ENCODE measurements around the gene ARMC12.
"Not testable (repeated sequence)": the region's sequence is repeated elsewhere in the genome, so short reads cannot be mapped to it uniquely, and the experiment has no call there.

The ARMC12 gene

GRCh38 chr6:35718911-35719381 is 17.9 kb upstream of the ARMC12 start:
- no peak for FAIRE-seq

- no peak for FAIRE-seq
These were observed 17.4 kb upstream of the ARMC12 start for GRCh38 chr6:35719404-35719829.

DNA sequence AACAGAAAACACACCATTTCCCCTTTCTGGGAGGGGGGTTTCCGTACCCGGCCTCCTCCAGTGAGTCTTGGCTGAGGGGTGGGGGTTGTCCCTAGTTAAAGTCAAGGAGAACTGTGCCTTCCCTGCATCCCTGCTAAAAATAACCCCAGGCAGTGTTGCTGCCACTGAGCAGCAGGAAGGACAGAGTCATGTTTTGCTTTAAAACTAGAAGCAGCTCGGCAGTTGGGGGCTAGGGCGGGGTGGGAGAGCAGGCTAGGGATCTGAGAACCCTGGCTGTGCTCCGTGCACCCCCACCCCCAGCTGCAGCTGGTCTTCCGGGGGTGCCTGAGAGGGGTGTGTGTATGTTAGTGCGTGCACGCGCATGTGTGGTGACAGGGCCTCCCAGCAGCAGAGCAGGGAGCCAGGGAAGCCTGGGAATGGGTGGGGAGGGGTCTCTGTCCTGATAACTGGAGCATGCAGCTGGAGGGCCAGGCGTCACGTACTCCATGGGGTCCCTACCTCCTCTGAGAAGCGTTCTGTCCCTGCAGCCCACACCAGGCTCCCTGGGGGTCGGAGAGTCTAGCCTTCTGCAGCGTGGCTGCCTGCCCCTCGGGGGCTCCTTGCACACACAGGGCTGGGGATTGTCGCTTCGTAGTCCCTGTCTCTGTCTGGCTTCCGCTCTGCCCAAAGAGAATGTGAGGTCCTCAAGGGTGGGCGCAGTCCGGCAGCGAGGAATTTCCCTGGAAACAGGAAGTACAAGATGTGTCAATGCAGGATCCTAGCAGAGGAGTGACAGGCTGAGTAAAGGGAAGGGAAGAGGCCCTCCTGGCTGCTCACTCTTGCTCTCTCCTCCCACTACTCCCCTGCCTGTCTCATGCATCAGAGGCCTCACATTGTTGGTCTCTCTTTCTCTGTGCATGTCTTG is 16.8 kb upstream of the ARMC12 start:
- no peak for FAIRE-seq

DNA sequence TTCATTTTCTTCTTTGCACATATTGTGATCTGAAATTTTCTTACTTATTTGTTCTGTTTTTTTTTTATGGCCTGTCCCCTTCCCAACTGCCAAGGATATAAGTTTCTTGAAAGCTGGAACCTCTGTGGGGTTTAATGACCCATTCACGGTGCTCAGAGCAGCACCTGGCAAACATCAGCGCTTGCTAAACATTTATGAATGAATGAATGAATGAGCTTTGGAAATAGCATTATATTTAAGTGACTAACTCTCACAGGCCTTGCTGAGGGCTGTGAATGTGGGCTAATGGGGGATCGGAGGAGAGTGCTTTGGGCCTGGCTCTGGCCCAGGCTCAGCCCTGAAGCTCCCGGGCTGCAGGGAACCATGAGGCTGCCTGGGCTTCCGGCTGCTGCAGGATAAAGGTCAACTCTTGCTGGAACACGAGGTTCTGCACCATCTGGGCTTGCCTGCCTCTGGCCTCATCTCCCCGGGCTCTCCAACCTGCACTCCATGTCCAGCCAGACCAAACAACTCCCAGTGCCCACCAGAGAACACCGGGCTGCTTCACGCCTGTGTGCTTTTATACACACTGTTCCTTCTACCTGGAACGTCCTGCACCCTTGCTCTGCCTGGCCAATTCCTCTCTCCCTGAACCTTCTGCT is 14.6 kb upstream of the ARMC12 start:
- no peak for FAIRE-seq

DNA sequence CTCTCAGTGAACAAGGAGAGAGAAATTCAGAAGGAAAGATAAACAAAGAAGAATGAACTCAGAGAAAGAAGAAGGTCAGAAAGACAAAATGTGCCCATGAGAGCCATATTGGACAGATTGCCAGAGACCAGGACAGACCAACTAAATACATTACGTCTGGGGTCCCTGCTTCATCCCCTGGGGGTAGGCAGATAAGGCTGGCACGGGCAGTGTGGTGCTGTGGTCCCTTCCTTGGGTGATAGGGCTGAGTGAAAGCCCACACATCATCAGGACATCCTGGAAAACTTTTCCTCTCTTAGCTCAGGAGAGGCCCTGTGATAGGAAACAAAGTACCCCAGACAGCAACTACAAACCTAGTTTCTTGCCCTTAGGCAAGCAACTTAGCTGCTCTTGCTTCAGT is 13.2 kb upstream of the ARMC12 start:
- no peak for FAIRE-seq

DNA sequence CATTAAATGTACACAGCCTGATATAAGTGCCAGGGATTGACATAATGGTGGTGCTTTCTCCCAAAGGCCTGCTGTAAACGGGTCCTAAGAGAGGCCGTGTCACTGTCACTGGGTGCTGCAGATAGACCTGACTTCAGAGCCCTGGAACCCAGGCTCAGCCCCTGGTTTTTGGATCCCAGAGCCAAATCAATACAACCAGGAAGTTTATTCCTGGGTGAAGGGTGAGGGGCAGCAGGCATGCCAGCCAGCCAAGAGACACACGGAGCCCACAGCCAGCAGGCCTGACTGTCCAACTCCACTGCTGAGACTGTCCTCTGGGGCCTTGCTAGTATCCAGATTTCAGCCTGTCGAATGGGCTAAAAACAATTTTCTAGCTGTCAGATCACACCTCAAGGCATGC is 12.8 kb upstream of the ARMC12 start:
- no peak for FAIRE-seq

DNA sequence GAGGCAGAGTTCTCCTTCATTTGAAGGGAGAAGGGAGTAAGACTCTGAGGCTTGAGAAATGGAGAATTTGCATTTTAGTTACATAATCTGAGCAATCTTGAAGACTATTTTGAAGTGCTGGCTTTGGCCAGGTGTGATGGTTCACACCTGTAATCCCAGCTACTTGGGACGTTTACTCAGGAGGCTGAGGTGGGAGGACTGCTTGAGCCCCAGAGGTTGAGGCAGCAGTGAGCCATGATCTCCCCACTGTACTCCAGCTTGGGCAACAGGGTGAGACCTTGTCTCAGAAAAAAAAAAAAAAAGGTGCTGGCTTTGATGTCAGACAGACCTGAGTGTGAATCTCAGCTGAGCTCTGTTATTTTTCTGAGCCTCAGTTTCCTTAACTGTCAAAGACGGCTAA is 12.4 kb upstream of the ARMC12 start:
- FAIRE-seq = no peak

GRCh38 chr6:35725081-35725708 is 11.6 kb upstream of the ARMC12 start:
- no peak for FAIRE-seq

GRCh38 chr6:35725721-35726438 is 11.0 kb upstream of the ARMC12 start:
- FAIRE-seq = no peak

DNA sequence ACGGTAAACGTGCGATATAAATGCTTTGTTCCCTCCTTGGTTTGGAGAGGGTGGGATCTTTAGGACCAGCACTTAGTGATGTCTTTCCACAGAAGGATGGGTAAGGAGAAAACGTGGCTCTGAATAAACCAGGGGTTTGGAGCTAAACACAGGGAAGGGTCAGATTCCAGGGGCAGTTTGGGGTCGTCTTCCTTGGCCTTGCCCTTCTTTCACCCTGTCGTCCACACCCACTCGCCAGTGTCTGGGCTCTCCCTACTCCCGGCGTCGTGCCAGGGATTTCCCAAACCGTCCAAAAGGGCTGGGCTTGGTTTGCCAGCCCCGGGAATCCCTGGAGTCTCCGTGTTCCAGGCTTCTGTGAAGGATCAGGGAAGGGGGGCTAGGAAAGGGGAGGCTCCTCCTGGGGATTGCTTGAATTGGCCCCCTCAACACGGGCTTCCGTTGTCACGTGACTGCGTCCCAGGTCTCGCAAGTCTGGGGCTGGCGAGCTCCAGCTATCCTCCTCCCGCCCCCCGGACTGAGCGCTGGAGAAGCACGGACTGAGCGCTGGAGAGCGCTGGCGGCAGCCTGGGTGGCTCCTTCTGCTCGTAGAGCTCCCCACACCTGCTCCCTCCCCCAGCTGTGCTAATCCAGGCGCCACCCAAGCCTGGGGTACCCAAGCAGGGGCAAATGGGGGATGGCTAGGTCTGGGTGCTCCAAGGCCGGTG is 9.4 kb upstream of the ARMC12 start:
- FAIRE-seq = no peak

GRCh38 chr6:35727935-35728682 is 8.7 kb upstream of the ARMC12 start:
- FAIRE-seq = no peak

DNA sequence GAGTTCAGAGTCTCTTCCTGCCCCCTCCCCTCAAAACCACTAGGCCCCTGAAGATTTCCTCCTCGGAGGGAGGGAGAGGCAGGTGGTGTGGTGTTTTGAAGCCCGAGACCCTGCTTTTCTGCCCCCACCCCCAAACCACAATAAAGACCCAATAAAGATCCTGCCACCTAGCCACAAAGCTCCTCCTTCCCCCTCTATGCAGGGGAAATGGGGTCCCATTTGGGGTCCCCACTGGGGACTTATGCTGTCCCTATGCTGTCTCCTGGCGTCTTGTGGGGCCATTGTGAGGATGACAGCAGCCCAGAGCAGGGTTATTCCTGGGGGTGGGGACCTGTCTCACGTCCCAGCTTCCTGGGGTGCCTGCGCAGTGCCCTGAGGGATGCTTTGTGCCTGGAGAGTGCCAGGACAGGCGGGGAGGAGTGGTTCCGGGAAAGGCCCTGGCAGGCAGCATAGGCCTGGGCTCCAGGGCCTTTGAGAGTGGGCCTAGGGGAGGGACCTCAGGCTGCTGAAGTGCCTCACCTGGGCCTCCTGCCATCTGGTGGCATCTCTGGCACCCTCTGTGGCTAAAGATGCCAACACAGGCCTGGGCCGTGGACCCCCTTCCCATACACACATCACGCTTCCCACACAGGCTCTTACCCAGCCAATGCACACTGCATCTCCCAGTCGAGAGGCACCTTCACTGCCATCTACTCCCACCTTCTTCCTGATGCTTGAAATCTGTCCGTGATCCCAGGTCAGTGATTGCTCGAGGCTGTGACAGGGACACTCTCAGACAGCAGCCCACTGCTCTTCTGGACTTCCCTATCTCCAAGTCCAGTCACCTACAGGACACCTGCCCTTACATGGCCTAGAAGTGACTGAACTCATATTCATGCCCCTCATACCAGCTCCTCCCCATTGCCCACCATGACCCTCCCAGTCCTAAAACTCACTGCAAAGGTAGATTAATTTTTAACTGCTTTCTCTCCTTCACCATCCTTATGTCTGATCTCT is 7.9 kb upstream of the ARMC12 start:
- FAIRE-seq = no peak

DNA sequence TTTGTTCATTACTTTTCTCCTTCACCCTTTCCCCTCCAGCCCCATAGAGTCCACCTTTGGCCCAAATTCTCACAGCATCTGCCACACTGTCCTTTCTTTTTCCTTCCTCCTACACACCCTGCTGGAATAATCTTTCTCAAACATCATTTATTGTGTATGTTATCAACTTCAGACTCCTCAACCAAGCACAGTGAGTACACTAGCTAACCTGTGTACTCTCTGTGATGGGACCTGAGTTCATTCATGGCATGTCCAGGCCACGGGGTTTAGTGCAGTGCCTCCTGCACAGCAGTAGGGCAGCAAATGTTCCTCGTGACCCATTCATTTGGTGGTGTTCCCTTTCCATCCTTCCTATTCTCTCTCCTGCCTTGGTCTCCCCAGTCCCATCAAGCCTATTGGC is 7.1 kb upstream of the ARMC12 start:
- no peak for FAIRE-seq

DNA sequence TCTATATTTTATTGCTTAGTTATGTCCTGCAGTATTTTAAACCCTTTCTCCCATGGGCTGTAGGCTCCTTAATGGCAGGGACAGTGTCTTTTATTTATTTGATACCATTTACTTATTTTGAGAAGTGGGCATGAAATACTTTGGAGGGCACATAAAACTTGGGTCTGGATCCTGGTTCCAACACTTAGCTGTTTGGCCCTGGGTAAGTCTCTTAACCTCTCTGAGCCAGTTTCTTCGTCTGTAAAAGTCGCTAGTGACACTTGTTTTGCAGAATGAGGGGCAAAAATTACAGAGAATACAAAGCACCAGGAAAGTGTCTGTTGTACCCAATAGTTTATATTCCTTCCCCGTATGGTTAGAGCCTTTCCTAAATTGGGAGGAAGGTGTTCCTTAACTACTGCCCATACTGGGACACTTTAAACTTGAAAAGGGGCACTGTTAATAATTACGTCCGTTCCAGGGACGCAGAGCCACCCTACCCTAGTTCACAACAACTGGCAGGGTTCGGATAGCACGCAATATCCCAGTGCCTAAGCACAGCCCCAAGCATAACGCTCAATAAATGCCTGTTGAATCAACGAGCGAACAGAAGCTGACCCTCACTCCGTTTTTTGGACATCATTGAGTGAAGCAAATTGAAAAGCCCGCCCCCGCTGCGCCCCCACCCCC is 6.0 kb upstream of the ARMC12 start:
- no peak for FAIRE-seq

DNA sequence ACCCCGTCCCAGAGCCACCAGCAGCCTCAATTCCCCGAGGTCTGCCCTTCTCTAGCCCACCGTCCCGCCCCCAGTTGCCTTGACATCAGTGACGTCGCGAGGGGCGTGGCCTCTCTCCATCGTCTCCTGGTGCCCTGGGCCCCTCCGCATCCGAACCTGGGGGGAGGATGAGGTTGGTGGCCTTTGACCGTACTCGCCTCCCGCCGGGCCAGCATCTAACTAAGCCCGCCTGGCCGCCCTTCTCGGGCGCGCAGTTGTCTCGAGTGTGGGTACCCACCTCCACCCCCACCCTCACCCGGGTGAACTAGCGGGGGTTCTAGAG is 5.5 kb upstream of the ARMC12 start:
- FAIRE-seq = no peak

- no peak for FAIRE-seq
These were observed 4.9 kb upstream of the ARMC12 start for GRCh38 chr6:35731736-35732532.

DNA sequence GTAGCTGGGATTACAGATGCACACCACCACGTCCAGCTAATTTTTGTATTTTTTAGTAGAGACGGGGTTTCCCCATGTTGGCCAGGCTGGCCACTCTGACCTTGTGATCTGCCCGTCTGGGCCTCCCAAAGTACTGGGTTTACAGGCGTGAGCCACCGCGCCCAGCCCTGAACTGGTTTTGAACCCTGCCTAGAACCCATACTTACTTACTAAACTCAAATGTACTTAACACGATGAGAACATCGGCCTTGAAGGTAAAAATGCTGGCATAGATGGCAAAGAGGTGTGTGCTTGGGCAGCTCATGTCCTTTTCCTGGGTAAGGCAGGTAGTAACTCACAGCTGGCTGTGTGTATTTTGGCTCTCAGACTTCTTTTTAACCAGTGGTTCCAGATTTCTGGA is 3.2 kb upstream of the ARMC12 start:
- no peak for FAIRE-seq

DNA sequence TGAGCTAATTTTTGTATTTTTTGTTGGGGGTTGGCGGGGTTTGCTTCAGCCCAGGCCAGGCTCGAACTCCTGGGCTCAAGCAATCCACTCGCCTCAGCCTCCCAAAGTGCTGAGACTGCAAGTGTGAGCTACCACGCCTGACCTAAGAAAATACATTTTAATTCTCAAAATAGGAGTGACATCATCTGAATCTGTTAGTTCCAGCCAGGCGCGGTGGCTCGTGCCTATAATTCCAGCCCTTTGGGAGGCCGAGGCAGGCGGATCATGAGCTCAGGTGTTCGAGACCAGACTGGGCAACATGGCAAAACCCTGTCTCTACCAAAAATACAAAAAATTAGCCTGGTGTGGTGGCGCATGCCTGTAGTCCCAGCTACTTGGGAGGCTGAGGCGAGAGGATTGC is 2.5 kb upstream of the ARMC12 start:
- FAIRE-seq = not testable (repeated sequence)

DNA sequence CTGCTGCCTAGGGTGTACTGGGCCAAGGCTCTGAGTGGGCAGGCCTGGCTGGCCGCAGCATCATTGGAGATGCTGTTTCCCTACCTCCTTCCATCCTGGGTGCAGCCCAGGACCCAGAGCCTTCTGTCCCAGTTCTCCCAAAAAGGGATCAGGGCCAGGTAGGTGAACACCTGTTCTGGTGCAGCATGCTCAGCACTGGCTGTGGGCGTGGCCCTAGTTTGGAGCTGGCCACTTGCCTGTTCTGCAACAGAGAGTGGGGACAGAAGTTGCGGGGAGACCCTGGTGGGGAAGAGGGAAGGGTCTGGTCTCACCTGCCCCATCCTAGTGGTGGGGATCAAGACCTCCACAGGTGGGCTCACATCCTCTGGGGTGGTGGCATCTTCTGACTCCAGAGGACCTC is 1.4 kb upstream of the ARMC12 start:
- no peak for FAIRE-seq

All from TTC549 (cell line).